Left renal pelvis (tissue), 4 donors: Measurements from ENCODE around the gene GRN. TPM values are rescaled to one million over a fixed set of nuclear protein-coding genes. Genes with fewer than 3 reads are reported as not detected.
"Not testable (repeated sequence)": the region's sequence is repeated elsewhere in the genome, so short reads cannot be mapped to it uniquely, and the experiment has no call there.

Source experiments
- DNase-seq, 4 donors: peaks; one replicate each; pipeline ENCODE4 v3.0.0-alpha.2; 2013; ENCODE audit warnings: low read depth in 4 of 4, low spot score in 3 of 4
- polyA plus RNA-seq, 4 donors: library from polyadenylated mRNA; unstranded; fragments of 120-200 nt; gene quantifications; one replicate each; pipeline ENCODE4 v1.2.1, GENCODE V29; 2013; ENCODE audit not compliant: insufficient read length in 4 of 4

The GRN gene
- polyA plus RNA-seq, 4 donors = 208 to 298 (median 242) TPM

DNA sequence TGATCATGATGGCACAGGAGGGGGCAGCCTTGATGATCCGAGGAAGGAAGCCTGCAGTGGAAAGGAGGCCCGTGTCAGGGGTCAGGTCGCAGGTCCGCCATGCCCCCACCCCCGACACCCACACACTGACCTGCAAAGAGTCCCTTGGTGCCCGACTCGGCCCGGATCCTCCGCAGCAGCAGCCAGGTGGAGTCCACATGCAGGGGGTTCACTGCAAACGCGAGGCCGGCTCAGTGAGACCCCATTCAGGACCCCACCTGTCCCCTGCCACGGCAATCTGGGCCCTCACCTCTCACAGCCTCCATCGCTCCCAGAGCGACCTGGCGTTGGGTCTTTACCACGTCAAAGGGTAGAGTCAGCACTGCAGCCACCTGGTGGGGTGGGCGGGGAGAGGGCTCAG is 25.0 kb upstream of the GRN start:
- DNase-seq = no peak

DNA sequence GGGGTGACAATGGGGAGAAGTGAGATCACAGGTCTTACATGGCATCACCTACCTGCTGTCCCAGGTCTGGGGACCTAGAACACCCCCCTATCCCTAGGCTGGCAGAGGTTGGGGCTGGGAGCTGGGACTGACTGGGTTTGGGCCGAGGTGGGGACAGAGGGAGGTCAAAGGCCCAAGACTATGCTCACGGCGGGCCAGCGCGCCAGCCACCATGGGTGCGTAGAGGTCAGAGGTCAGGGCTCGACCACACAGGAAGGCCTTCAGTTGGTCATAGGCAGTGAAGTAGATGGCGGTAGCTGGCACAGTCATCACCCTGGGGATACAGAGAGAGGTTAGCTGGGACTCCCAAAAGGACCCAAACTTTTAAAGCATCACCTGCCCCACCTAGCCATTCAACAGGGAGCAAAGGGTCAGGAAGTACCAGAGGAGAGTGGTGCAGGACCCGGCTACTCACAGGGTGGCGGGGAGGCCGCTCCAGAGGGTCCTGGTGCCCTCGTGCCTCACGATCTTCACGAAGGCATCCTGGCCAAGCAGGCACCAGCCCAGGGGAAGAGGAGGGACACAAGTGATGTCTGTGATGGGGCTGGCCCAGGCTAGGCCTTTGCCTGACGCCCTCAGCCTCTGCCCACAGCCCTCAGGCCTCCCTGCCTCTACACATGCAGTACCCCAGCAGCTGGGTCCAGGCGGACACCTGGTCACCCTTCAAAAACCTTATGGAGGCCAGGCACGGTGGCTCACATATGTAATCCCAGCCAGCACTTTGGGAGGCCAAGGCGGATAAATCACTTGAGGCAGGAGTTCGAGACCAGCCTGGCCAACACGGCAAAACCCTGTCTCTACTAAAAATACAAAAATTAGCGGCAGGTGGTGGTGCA is 23.6 kb upstream of the GRN start:
- DNase-seq = no peak

DNA sequence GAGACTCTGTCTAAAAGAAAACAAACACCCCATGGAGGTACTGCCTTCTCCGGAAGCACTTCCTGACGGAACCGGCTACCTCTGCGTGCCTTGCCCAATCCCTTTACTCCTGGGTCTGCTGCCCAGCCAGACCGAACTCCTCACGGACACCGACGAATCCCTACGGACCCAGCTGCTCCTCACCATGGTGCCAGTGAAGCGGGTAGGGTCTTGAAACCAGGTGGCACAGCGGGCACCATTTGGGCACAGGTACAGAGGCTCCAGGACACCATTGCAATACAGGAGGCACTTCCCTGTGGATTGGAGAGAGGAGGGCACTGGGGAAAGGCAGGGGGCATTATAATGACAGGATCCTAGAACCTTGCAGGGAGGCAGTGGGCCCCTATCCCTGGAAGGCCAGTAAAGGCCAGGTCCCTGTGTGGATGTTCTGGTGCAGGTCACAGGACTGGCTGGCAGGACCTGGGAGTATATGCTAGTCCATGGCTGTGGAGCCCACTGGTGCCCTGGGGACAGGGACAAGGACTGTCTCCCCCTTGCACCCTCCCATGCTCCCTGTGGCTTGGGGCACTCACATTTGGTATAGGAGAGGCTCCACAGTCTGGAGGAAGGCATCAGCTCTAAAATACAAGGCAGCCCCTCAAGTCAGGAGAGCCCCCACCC is 22.7 kb upstream of the GRN start:
- no peak for DNase-seq

DNA sequence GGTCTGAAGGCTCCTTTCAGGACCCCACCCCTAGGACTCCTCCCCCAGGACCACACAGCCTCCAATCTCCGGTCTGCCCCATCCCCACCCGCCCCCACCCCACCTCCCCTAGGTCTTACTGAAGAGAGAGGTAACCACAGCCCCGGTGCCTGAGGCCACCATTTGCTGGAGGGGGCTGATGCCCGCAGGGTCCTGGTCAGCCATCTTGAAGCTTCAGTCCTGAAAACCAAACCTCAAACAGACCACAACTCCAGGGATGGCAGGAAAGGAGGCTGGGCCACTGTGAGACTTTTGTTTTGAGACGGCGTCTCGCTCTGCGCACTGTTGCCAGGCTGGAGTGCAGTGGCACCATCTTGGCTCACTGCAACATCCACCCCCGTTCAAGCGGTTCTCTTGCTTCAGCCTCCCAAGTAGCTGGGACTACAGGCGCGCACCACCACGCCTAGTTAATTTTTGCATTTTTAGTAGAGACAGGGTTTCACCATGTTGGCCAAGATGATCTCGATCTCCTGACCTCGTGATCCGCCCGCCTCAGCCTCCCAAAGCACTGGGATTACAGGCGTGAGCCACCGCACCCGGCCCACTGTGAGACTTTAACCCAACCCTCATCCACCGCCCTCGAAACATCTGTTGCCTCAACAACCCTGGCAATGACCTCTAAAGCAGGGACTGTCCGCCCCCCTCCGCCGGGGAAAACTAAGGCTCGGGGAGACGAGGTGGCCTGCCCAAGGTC is 21.6 kb upstream of the GRN start:
- DNase-seq = no peak

DNA sequence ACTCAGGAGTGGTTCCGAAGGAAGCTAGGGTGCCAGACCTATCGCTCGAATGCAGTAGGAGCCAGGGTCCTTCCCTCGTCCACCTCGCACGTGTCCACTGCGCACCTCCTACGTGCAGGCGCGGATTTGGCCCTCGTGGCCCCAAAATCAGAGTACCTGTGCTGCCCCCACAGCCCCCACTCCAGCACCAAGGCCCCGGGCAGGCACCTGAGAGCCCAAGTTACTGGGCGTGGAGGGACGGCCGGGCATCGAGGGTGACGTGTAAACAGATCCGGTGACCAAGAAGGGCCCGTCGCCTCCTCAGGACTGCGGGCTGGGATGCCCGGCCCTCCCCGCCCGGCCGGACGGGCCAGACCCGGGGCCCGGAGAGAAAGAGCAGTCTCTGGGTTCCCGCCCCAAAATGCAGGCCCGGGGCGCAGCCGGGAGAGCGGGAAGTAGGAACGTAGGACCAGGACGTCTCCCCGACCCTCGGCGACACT is 21.0 kb upstream of the GRN start:
- no peak for DNase-seq

DNA sequence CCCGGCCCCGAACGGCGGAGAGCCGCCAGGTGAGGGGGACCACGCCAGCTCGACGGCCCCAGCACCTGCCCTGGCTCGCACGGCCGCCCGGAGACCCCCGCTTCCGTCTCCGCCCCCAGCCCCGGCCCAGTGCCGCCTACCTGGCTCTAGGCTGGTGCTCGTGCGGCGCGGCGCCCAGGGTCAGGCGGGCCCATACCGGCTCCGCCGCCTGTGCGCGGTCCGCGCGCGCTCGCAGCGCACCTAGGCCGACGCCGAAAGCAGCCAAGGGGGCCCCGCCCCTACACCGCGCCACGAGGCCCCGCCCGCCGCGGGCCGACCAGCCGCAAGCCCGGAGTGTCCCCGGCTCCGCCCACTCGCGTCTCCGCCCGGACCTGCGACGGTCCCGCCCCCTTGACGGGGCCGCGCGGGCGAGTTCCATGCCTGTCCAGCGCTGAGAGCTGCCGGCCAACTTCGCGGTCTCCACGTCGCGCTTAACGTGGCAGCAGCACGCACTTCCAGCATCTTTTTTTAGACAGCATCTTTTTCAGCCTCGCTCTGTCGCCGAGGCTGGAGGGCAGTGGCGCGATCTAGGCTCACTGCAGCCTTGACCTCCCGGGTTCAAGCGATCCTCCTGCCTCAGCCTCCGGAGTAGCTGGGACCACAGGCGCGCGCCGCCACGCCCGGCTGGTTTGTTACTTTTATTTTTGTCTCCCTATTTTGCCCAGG is 20.4 kb upstream of the GRN start, which contains the start of gene SLC25A39:
Gene SLC25A39 (minus strand): TSS at position 253 of the 705 bp plus-strand sequence. CDS start 1,261 bp downstream, outside the sequence.
- DNase-seq = peak; percentile 81 to 88 (median 86)

DNA sequence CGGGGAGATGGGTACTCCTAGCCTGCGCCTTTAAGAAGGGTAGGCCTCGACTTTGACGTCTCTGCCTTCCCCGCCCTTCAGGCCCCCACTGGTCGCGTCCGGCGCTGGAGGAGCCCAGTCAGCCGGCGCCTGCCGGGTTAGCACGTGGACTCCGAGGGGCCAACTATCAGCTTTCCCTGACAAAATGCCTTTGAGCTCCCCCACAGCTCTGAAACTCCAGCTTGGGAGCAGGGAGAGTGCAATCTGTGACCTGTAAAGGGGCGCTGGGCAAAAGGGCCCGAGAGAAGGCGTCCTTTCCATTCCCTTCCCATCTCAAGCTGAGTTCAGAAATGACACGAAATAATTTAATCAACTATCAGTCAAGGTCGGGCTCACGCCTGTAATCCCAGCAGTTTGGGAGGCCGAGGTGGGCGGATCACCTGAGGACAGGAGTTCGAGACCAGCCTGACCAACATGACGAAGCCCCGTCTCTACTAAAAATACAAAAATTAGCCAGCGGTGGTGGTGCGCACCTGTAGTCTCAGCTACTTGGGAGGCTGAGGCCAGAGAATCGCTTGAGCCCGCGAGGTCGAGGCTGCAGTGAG is 18.1 kb upstream of the GRN start:
- peak; percentile 81 to 96 (median 92) for DNase-seq

DNA sequence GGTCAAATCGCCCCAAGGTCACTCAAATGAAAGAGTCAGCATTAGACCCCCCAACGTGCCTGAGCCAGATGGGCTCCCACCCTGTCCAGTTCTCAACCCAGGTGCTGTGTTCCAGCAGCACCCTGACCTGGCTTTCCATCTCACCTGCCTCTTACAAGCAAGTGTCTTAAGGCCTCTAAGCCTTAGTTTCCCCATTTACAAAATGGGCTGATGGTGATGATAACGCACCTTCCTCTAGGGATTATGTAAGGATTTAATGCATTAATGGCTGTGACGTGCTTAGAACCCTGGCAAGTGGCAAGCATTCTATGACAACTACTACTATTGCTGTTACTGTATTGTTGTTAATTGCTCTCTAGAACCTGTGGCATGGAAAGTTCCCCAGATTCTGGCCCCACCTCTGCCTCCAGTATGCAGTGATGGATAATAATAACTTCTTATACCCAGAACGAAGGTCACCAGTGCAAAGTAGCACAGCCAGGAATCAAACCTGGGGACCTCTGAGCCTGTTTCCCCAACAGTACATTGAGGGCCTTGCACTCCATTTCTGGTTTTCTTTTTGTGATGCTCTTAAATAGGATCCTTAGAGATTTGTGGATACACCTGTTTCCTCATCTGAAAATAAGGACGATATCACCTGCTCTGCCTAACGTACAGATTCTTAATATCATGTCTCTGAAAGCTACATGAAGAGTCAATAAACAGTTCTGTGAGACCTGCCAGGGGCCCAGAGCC is 17.2 kb upstream of the GRN start:
- no peak for DNase-seq

DNA sequence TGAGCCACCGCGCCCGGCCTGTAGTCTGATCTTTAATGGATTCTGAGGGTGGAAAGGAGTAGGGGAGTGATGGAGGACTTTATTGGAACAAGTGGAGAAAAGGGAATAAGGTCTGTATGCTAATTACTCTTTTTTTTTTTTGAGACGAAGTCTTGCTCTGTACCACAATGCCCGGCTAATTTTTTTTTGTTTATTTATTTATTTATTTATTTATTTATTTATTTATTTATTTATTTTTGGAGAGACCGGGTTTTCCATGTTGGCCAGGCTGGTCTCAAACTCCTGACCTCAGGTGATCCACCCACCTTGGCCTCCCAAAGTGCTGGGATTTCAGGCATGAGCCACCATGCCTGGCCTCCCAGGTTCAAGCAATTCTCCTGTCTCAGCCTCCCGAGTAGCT is 15.6 kb upstream of the GRN start:
- not testable (repeated sequence) for DNase-seq

DNA sequence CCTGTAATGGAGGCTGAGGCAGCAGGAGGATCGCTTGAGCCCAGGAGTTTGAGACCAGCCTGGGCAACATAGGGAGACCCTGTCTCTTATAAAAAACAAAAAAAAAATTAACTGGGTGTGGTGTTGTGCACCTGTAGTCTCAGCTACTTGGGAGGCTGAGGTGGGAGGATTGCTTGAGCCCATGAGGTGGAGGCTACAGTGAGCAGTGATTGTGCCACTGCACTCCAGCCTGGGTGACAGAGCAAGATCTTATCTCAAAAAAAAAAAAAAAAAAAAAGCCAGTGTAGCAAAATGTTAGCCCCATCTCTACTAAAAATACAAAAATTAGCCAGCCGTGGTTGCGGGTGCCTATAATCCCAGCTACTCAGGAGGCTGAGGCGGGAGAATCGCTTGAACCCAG is 14.8 kb upstream of the GRN start:
- DNase-seq = not testable (repeated sequence)

DNA sequence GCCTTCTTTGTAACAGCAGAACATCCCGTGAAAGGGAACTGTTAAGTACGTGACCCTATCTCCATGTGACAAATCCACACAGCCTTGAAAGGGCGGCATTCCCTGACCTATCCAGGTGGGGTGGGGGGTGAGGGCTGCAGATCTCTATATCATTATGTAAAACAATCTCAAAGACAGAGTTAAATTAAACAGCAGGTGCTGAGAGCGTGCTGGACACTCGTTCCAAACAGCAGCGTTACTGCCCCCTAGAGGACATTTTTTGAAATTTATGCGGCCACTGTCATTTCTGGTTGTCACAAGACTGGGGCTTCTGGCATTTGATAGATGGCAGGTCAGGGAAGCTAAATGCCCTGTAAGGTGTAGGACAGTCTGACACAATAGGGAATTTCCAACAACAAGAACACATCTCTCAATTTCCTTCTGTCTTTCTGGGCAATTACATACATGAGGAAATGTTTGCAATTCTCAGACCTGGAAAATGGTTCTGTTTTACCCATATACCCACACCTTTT is 13.8 kb upstream of the GRN start:
- DNase-seq = peak in 1 of 4 donors; percentile 65

DNA sequence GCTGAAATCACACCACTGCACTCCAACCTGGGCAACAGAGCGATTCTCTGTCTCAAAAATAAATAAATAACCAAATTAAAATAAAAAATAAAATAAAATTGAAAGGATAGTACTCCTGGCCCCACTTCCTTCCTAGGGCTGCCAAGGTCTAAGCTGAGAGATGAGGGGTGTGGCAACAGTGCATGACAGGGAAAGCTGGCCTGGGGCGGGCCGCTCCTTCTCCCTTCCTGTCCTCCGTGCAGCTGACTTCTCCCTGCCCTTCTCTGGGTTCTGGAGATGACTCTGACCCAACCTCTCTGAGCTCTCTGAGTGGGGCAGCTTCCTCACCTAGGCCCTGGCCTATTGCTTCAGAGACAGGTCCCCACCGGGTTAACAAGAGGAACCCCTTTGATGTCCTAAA is 11.7 kb upstream of the GRN start:
- no peak for DNase-seq

DNA sequence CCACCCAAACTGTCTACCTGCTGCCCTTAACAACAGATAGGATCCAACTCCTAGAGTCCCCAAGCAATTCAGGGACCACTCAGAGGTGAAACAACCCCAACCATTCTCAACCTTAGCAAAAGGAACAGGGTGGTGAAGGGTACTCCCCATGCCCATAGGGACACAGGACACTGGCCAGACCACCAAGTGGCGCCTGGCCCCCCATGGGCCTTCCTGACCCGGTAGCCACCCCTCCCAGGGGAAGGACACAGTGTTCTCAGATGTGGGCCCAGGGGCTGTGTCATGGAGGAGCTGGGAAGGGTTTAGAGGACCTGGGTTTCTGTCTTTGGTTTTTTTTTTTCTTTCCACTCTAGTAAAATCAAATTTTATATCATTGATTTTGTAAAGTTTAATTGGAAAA is 10.8 kb upstream of the GRN start:
- no peak for DNase-seq

DNA sequence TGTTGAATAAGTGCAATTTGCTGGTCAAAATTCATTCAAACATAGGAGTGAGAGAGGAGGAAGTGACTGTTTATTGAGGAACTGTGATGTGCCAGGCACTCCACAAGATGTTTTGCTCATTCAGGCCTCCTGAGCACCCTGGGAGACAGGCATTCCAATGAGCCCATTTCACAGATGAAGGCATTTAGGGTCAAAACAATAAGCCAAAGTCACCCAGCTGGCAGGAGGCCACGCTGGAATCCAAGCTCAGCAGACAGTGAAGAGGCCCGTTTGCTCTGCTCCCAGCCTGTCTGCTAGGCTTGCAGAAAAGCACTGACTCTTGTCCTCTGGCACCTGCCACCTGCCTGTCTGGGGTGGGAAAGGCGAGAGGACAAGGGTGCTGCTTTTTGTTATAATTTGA is 10.4 kb upstream of the GRN start:
- DNase-seq = no peak

DNA sequence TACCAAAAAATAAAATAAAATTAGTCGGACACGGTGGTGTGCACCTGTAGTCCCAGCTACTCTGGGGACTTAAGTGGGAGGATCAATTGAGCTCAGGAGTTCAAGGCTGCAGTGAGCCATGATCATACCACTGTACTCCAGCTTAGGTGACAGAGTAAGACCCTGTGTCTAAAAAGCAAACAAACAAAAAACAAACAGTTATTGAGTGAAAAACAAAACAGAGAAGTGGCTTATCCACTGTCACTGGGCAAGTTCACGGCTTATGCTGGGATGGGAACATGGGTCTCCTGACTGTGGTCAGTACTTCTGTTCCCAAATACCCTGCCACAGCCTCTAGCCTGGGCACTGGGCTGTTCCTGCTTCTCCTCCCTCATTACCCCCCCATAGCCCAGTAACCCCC is 9.5 kb upstream of the GRN start:
- no peak for DNase-seq

DNA sequence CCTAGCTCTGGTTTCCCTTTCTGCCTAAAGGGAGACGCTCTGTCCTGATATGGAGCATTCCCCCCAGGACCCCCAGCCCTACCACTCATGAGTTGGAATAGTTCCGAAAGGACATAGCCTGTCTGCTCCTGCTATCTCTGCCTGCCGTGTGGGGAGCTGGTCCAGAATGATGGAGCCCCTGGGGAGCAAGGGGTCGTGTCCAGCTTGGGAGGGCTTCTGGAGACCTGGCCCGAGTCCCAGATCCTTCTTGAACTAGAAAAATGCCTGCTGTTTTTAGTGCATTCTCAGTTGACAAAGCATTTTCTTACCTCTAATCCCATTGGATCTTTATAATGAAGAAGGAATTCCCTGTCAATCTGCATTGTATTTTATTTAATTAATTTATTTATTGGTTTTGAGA is 9.1 kb upstream of the GRN start:
- DNase-seq = no peak

DNA sequence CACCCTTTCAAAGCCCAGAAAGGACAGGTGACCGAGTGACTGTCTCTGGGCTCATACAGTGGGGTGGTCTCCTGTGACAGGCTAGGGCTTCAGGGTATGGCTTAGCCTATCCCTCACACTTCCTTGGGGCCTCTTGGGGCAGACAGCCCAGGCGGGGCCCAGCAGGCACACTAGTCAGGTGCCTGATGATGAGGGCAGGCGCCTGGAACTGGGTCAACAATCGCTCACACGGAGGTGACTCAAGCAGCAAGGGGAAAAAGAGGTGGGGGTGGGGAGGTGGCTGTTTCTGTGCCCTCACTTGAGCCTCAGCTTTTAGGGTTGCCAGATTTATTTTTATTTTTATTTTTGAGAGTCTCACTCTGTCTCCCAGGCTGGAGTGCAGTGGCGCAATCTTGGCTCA is 6.4 kb upstream of the GRN start:
- DNase-seq = no peak

DNA sequence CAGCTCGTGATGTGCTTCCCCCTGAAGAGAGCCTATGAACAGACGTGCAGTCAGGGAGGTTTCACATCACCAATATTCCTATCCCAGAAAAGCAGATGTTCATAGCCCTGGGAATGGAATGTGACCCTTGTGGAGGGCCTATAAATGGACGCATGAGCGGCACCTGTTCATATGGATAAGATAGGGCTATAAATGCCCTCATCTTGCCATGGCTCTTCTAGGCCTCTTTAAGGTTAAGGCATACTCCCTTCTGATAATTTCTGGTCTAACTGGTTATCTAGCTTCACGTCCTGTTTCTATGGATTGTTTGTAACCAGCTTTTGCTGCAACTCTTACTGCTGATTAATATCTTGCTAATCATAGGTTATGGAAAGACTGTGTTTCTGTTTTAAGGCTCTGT is 4.5 kb upstream of the GRN start:
- DNase-seq = not testable (repeated sequence)

DNA sequence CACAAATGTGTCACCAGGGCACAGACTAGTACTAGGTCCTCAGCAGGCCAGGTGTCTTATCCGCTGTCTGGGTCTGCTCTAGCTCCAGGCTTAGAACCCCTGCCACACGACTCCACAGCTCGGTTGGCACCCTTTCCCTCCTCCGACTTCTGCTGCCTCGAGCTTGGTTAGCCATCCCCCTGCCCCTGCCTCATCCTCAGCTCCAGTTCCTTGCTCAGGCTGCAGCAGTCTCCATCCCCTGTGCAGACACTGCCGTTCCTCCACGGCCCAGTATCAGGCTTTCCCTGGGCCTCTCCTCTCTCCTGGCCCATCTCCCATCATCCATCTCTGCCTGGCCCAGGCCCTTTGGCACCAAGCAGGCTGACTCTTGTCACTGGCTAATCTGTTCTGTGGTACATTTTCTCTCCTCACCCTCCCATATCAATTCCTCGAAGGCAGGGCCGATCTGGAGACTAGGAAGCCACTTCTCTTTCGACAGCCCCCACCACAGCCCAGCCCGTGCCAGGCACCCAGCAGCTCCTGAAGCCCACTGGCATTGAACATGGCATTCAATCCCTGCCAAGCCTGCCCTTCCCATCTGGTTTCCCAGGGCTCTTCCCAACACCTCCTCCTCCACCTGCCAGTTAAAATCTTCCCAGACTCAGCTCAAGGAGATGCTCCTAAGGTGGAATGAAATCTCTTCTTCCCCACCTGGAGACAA is 1.4 kb upstream of the GRN start:
- DNase-seq = no peak
